SH-SY5Y (cell line): ENCODE data around the gene CDH4.

Source experiments
- GATA2 ChIP-seq: IDR thresholded peaks from 2 replicates; pipeline ENCODE4 v1.6.1; 2011; ENCODE audit warnings: mild to moderate bottlenecking, low read depth, low read length
- GATA3 ChIP-seq: IDR thresholded peaks from 2 replicates; pipeline ENCODE4 v1.6.1; 2011; ENCODE audit warnings: low read depth, mild to moderate bottlenecking, low read length, moderate library complexity

DNA sequence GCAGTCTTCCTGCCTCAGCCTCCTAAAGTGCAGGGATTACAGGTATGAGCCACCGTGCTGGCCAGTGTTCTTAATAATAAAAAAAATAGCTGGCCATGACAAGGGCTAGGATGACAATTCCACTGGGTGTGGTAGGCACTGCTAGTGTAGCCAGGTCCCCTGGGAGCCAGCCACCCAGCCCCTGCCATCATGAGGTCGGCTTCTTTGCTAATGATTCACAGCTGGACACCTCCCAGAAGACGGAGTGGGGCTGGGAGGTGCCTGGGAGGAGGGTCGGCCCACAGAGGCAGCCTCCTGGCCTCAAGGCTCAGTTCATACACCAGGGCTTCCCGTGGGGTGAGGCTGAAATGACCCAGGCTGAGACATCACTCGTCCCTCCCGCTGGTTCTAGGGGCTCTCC is 583.2 kb downstream of the CDH4 start:
- TF ChIP-seq GATA2: no peak
- TF ChIP-seq GATA3: no peak
